Naive thymus-derived CD4-positive, alpha-beta T cell (primary cell): Measurements from ENCODE around the gene LGALS14. TPM values are rescaled to one million over a fixed set of nuclear protein-coding genes. Genes with fewer than 3 reads are reported as not detected.

Source experiments
- ATAC-seq: fragments of 150-1000 bp; cut with Tn5 transposase; 2 replicates; pipeline ENCODE4 v1.10.0; 2021; ENCODE audit warnings: mild to moderate bottlenecking, moderate library complexity
- CTCF ChIA-PET: fragments of 350-600 bp; sonication (Branson Sonifier 250); formaldehyde crosslinking; loops from one replicate; lab custom pipeline; 2021; ENCODE audit warnings: antibody characterized with exemption; lab: Charles Lee
- POLR2A ChIA-PET: fragments of 350-600 bp; sonication (Branson Sonifier 250); formaldehyde crosslinking; loops from one replicate; lab custom pipeline; 2021; ENCODE audit warnings: antibody characterized with exemption, inconsistent platforms; lab: Charles Lee
- DNase-seq, 9 donors: peaks; one replicate each; pipeline versions ENCODE4 v3.0.0 to v3.0.0-alpha.2; 2020 to 2022; ENCODE audit warnings: mixed read lengths in 1 of 9
- H3K27ac ChIP-seq: one replicate; pipeline ENCODE4 v1.7.0; 2013; ENCODE audit warnings: mild to moderate bottlenecking, low read depth, low read length, moderate library complexity
- H3K27me3 ChIP-seq, 2 donors: one replicate each; pipeline ENCODE4 v1.7.0; 2013; ENCODE audit warnings: low read length in 2 of 2, mild to moderate bottlenecking in 2 of 2, moderate library complexity in 2 of 2; ENCODE audit not compliant: control insufficient read depth in 2 of 2, insufficient read depth in 2 of 2
- H3K36me3 ChIP-seq, 3 experiments: 1 replicate in 2 of 3; 2 replicates in 1 of 3; pipeline ENCODE4 v1.7.0; 2013; ENCODE audit warnings: low read length in 3 of 3, mild to moderate bottlenecking in 3 of 3, moderate library complexity in 1 of 3; ENCODE audit not compliant: insufficient read depth in 3 of 3, control insufficient read depth in 2 of 3
- H3K4me1 ChIP-seq, 2 donors: one replicate each; pipeline ENCODE4 v1.7.0; 2013; ENCODE audit warnings: low read length in 2 of 2, mild to moderate bottlenecking in 2 of 2, moderate library complexity in 1 of 2; ENCODE audit not compliant: control insufficient read depth in 2 of 2, insufficient read depth in 2 of 2
- H3K4me3 ChIP-seq: 2 replicates; pipeline ENCODE4 v1.7.0; 2013; ENCODE audit warnings: mild to moderate bottlenecking, low read length
- H3K9me3 ChIP-seq, 3 experiments: 1 replicate in 2 of 3; 2 replicates in 1 of 3; pipeline ENCODE4 v1.7.0; 2013; ENCODE audit warnings: low read length in 3 of 3; ENCODE audit not compliant: control insufficient read depth in 2 of 3
- H3K27ac Mint-ChIP-seq, 9 donors: one replicate each; pipeline ENCODE4 v1.8.0; 2020 to 2022; ENCODE audit warnings: mixed read lengths in 9 of 9, mild to moderate bottlenecking in 8 of 9, moderate library complexity in 5 of 9, inconsistent platforms in 2 of 9
- H3K27me3 Mint-ChIP-seq, 5 donors: one replicate each; pipeline ENCODE4 v1.8.0; 2021 to 2022; ENCODE audit warnings: mixed read lengths in 5 of 5, mild to moderate bottlenecking in 1 of 5
- H3K36me3 Mint-ChIP-seq, 5 donors: one replicate each; pipeline ENCODE4 v1.8.0; 2020 to 2022; ENCODE audit warnings: mixed read lengths in 5 of 5, mild to moderate bottlenecking in 3 of 5, inconsistent platforms in 1 of 5
- H3K4me1 Mint-ChIP-seq, 7 donors: one replicate each; pipeline ENCODE4 v1.8.0; 2020 to 2022; ENCODE audit warnings: mixed read lengths in 7 of 7, mild to moderate bottlenecking in 3 of 7, inconsistent platforms in 1 of 7
- H3K4me3 Mint-ChIP-seq, 10 donors: one replicate each; pipeline ENCODE4 v1.8.0; 2020 to 2022; ENCODE audit warnings: mild to moderate bottlenecking in 10 of 10, mixed read lengths in 10 of 10, moderate library complexity in 6 of 10, inconsistent platforms in 2 of 10
- H3K9me3 Mint-ChIP-seq, 11 donors: one replicate each; pipeline ENCODE4 v1.8.0; 2020 to 2022; ENCODE audit warnings: mixed read lengths in 11 of 11, mild to moderate bottlenecking in 4 of 11, inconsistent platforms in 1 of 11, moderate library complexity in 1 of 11
- intact Hi-C, 2 donors: fragments of 100-400 bp; cut with micrococcal nuclease; formaldehyde crosslinking; loops; one replicate each; pipeline ENCODE4 v1.15.1; 2023
- polyA plus RNA-seq, 2 donors: library from polyadenylated mRNA; unstranded; fragments of 300-500 nt; fragmentation: Illumina TruSeq; gene quantifications; one replicate each; pipeline ENCODE4 v1.2.3, GENCODE V29; 2021
- total RNA-seq, 6 experiments: library from RNA in 5 of 6; stranded (reverse) in 5 of 6; gene quantifications; 1 replicate in 5 of 6; 2 replicates in 1 of 6; pipeline ENCODE4 v1.2.3 and lab custom pipeline; 2021 to 2026

Gene LGALS14
- total and polyA plus RNA-seq, 7 experiments from 2014 or later = 0.41 to 1.1 (median 0.72) TPM; not detected in 4

DNA sequence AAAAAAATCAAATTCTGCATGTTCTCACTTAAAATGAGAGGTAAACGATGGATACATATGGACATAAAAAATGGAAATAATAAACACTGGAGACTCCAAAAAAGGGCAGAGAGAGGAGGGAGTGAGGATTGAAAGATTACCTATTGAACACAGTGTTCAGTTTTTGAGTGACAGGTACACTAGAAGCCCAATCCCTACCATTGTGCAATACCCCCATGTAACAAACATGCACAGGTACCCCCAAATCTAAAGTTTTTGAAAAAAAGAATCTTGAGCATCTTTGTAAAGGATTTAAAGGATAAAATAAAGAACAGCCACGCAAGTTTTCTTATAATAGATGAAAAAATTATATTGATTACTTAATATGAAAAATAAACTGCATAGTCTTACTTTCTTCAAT, 50.3 kb downstream of the LGALS14 start:
- Mint-ChIP-seq H3K4me3 (no peak overlapping the region), H3K36me3 (peaks cover 0 to 2% (median 0%) of the 10 kb centered on the region in 5 donors), H3K27ac (no peak overlapping the region), H3K9me3 (no peaks in the 10 kb centered on the region), H3K27me3 (peaks cover 5 to 22% (median 12%) of the 10 kb centered on the region in 5 donors), H3K4me1 (no peaks in the 10 kb centered on the region)
- H3K27ac ChIP-seq = no peak overlapping the region
- no peaks in the 10 kb centered on the region for H3K9me3 ChIP-seq
- ATAC-seq (no peak), DNase-seq (no peak)
- H3K36me3 ChIP-seq = no peaks in the 10 kb centered on the region
- ChIA-PET POLR2A (no interaction called here), CTCF (interaction anchor here (1.5 kb wide), 1 partner anchor 10 kb away, joined by 4 read pairs; no protein-coding TSS in a partner anchor)
- intact Hi-C loops = no loop called here
- H3K27me3 ChIP-seq = no peaks in the 10 kb centered on the region
- H3K4me3 ChIP-seq = no peak overlapping the region
- no peaks in the 10 kb centered on the region for H3K4me1 ChIP-seq

DNA sequence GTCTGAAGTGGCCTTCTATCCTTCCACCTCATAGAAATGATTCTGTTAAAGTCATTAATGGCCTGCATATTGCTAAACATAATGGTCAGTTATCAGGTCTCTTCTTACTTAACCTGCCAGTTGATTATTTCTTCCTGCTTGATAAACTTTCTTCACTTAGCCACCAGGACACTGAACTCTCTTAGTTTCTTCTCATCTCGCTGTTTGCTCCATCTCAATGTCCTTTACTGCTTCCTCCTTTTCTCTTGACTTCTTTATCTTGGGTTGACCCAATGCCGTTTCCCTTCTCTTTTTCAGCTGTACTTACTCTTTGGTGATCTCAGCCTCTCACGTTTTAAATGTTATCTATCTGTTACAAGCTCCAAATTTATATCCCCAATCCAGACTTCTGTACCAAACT, 50.7 kb downstream of the LGALS14 start:
- POLR2A ChIA-PET = no interaction called here
- CTCF ChIA-PET = no interaction called here
- no peaks in the 10 kb centered on the region for H3K9me3 ChIP-seq
- Mint-ChIP-seq H3K27me3 (peaks cover 5 to 22% (median 15%) of the 10 kb centered on the region in 5 donors), H3K9me3 (no peaks in the 10 kb centered on the region), H3K4me3 (no peak overlapping the region), H3K27ac (no peak overlapping the region), H3K36me3 (peaks cover 0 to 2% (median 0%) of the 10 kb centered on the region in 5 donors), H3K4me1 (peaks cover 0 to 4% (median 0%) of the 10 kb centered on the region in 7 donors)
- no peaks in the 10 kb centered on the region for H3K4me1 ChIP-seq
- intact Hi-C loops = no loop called here
- no peak overlapping the region for H3K4me3 ChIP-seq
- no peaks in the 10 kb centered on the region for H3K36me3 ChIP-seq
- ATAC-seq (no peak), DNase-seq (no peak)
- no peak overlapping the region for H3K27ac ChIP-seq
- H3K27me3 ChIP-seq = no peaks in the 10 kb centered on the region

Other genes with a start within 250 kb of the LGALS14 start
- 10 to 100 TPM; 43.5 to 70.0 (median 50.0) TPM for gene TIMM50, start 223.6 kb upstream of the LGALS14 start, total RNA-seq
- gene TIMM50, start 223.6 kb upstream of the LGALS14 start, polyA plus RNA-seq = 10 to 100 TPM; 43.8 to 50.8 TPM
- gene DLL3, start 205.5 kb upstream of the LGALS14 start, total RNA-seq = under 1 TPM in 2 of 5 experiments, not detected in 3; 0.15 to 0.22 TPM
- gene DLL3, start 205.5 kb upstream of the LGALS14 start, polyA plus RNA-seq = under 1 TPM; 0.08 to 0.12 TPM
- not detected for gene SELENOV, start 189.3 kb upstream of the LGALS14 start, total RNA-seq
- not detected for gene SELENOV, start 189.3 kb upstream of the LGALS14 start, polyA plus RNA-seq
- 1 to 10 TPM; 4.4 to 8.5 (median 6.2) TPM for gene EID2B, start 171.6 kb upstream of the LGALS14 start, total RNA-seq
- gene EID2B, start 171.6 kb upstream of the LGALS14 start, polyA plus RNA-seq = 1 to 10 TPM; 6.3 to 6.4 TPM
- gene EID2, start 164.3 kb upstream of the LGALS14 start, total RNA-seq = 10 to 100 TPM; 12.2 to 29.1 (median 16.1) TPM
- 10 to 100 TPM; 19.7 to 43.0 TPM for gene EID2, start 164.3 kb upstream of the LGALS14 start, polyA plus RNA-seq
- not detected for gene LGALS13, start 102.0 kb upstream of the LGALS14 start, total RNA-seq
- not detected for gene LGALS13, start 102.0 kb upstream of the LGALS14 start, polyA plus RNA-seq
- not detected for gene LGALS16, start 48.6 kb upstream of the LGALS14 start, total RNA-seq
- not detected for gene LGALS16, start 48.6 kb upstream of the LGALS14 start, polyA plus RNA-seq
- gene CLC, start 33.5 kb downstream of the LGALS14 start, total RNA-seq = 10 to 100 TPM in 2 of 5 experiments, 1 to 10 TPM in 2, under 1 TPM in 1; 0.81 to 50.4 (median 2.0) TPM
- gene CLC, start 33.5 kb downstream of the LGALS14 start, polyA plus RNA-seq = not detected
- not detected for gene LEUTX, start 74.4 kb downstream of the LGALS14 start, total RNA-seq
- not detected for gene LEUTX, start 74.4 kb downstream of the LGALS14 start, polyA plus RNA-seq
- gene DYRK1B, start 129.7 kb downstream of the LGALS14 start, total RNA-seq = 10 to 100 TPM; 12.3 to 38.9 (median 23.5) TPM
- 1 to 10 TPM; 3.0 to 8.4 TPM for gene DYRK1B, start 129.7 kb downstream of the LGALS14 start, polyA plus RNA-seq
- gene FBL, start 141.9 kb downstream of the LGALS14 start, total RNA-seq = 100 to 1,000 TPM; 237 to 387 (median 369) TPM
- gene FBL, start 141.9 kb downstream of the LGALS14 start, polyA plus RNA-seq = 100 to 1,000 TPM; 222 to 241 TPM
- gene FCGBP, start 230.2 kb downstream of the LGALS14 start, total RNA-seq = 100 to 1,000 TPM in 2 of 5 experiments, 10 to 100 TPM in 3; 14.9 to 118 (median 28.1) TPM
- gene FCGBP, start 230.2 kb downstream of the LGALS14 start, polyA plus RNA-seq = 1 to 10 TPM in 1 of 2 donors, under 1 TPM in 1; 0.57 to 1.6 TPM